ENCODE measurements around the gene AAK1. TPM values are rescaled to one million over a fixed set of nuclear protein-coding genes. Genes with fewer than 3 reads are reported as not detected.

The AAK1 gene
- total RNA-seq, 1 donor from 2014 or later = 108 TPM

GRCh38 chr2:69544951-69545350 lies 98.6 kb downstream of the AAK1 start:
- DNase-seq (ENCODE audit: low read depth) (no peak), FAIRE-seq (no peak)
- Histone ChIP-seq H3K4me3 (ENCODE audit: insufficient read depth, low read depth, low read length) (no peak overlapping the region), H3K36me3 (ENCODE audit: insufficient read depth, low read length) (peaks cover 9% of the 10 kb centered on the region), H3K27ac (ENCODE audit: low read depth, low read length) (no peak overlapping the region), H3K9me3 (ENCODE audit: insufficient read depth, low read depth, low read length) (no peaks in the 10 kb centered on the region), H3K4me2 (ENCODE audit: low read length) (no peak overlapping the region), H3K27me3 (ENCODE audit: insufficient read depth, low read length) (no peaks in the 10 kb centered on the region), H3K79me2 (ENCODE audit: insufficient read depth, low read length) (peaks cover 39% of the 10 kb centered on the region), H3K9ac (ENCODE audit: low read length) (no peak overlapping the region), H2AFZ (ENCODE audit: low read depth, low read length) (no peak overlapping the region), H3K4me1 (ENCODE audit: insufficient read depth, low read length) (no peaks in the 10 kb centered on the region), H4K20me1 (ENCODE audit: insufficient read depth, low read length) (peaks cover 35% of the 10 kb centered on the region)
- TF ChIP-seq CTCF (IDR thresholded peaks at IDR 0.05; ENCODE audit: insufficient read depth, low read depth, low read length) (no peak), EZH2 (IDR thresholded peaks at IDR 0.05; ENCODE audit: insufficient read depth, low read length) (no peak)
- no peaks in the 10 kb centered on the region for H3K27me3 Mint-ChIP-seq (ENCODE audit: low read depth, unreplicated experiment)
- H3K27ac Mint-ChIP-seq (ENCODE audit: unreplicated experiment) = no peak overlapping the region
- H3K36me3 Mint-ChIP-seq (ENCODE audit: low read depth, unreplicated experiment) = peaks cover 9% of the 10 kb centered on the region
- peaks cover 7% of the 10 kb centered on the region for H3K4me1 Mint-ChIP-seq (ENCODE audit: low read depth, unreplicated experiment)
- no peak overlapping the region for H3K4me3 Mint-ChIP-seq (ENCODE audit: unreplicated experiment)
- H3K9me3 Mint-ChIP-seq (ENCODE audit: unreplicated experiment) = no peaks in the 10 kb centered on the region

- Histone ChIP-seq H2AFZ (ENCODE audit: low read depth, low read length) (no peak overlapping the region), H3K9me3 (ENCODE audit: insufficient read depth, low read depth, low read length) (no peaks in the 10 kb centered on the region), H4K20me1 (ENCODE audit: insufficient read depth, low read length) (peaks cover 50% of the 10 kb centered on the region), H3K9ac (ENCODE audit: low read length) (no peak overlapping the region), H3K36me3 (ENCODE audit: insufficient read depth, low read length) (peaks cover 39% of the 10 kb centered on the region), H3K4me1 (ENCODE audit: insufficient read depth, low read length) (no peaks in the 10 kb centered on the region), H3K27me3 (ENCODE audit: insufficient read depth, low read length) (no peaks in the 10 kb centered on the region), H3K27ac (ENCODE audit: low read depth, low read length) (no peak overlapping the region), H3K4me3 (ENCODE audit: insufficient read depth, low read depth, low read length) (no peak overlapping the region), H3K4me2 (ENCODE audit: low read length) (no peak overlapping the region), H3K79me2 (ENCODE audit: insufficient read depth, low read length) (peaks cover 11% of the 10 kb centered on the region)
- H3K9me3 Mint-ChIP-seq (ENCODE audit: unreplicated experiment) = no peaks in the 10 kb centered on the region
- TF ChIP-seq EZH2 (IDR thresholded peaks at IDR 0.05; ENCODE audit: insufficient read depth, low read length) = no peak
- no peak for TF ChIP-seq CTCF (IDR thresholded peaks at IDR 0.05; ENCODE audit: insufficient read depth, low read depth, low read length)
- peaks cover 15% of the 10 kb centered on the region for H3K4me1 Mint-ChIP-seq (ENCODE audit: low read depth, unreplicated experiment)
- no peaks in the 10 kb centered on the region for H3K27me3 Mint-ChIP-seq (ENCODE audit: low read depth, unreplicated experiment)
- no peak overlapping the region for H3K27ac Mint-ChIP-seq (ENCODE audit: unreplicated experiment)
- DNase-seq (ENCODE audit: low read depth) (no peak), FAIRE-seq (no peak)
- H3K4me3 Mint-ChIP-seq (ENCODE audit: unreplicated experiment) = no peak overlapping the region
- H3K36me3 Mint-ChIP-seq (ENCODE audit: low read depth, unreplicated experiment) = peaks cover 35% of the 10 kb centered on the region
Observed at GRCh38 chr2:69539549-69539908, 104.0 kb downstream of the AAK1 start.

GRCh38 chr2:69538872-69539548 lies 104.5 kb downstream of the AAK1 start:
- TF ChIP-seq EZH2 (IDR thresholded peaks at IDR 0.05; ENCODE audit: insufficient read depth, low read length) = no peak
- TF ChIP-seq CTCF (IDR thresholded peaks at IDR 0.05; ENCODE audit: insufficient read depth, low read depth, low read length) = no peak
- no peak overlapping the region for H3K9ac ChIP-seq (ENCODE audit: low read length)
- Mint-ChIP-seq H3K36me3 (ENCODE audit: low read depth, unreplicated experiment) (peaks cover 34% of the 10 kb centered on the region), H3K4me3 (ENCODE audit: unreplicated experiment) (peak overlapping the region; percentile 11), H3K4me1 (ENCODE audit: low read depth, unreplicated experiment) (peaks cover 15% of the 10 kb centered on the region), H3K27ac (ENCODE audit: unreplicated experiment) (no peak overlapping the region), H3K27me3 (ENCODE audit: low read depth, unreplicated experiment) (no peaks in the 10 kb centered on the region), H3K9me3 (ENCODE audit: unreplicated experiment) (no peaks in the 10 kb centered on the region)
- no peak overlapping the region for H3K27ac ChIP-seq (ENCODE audit: low read depth, low read length)
- FAIRE-seq (no peak), DNase-seq (ENCODE audit: low read depth) (no peak)
- peaks cover 48% of the 10 kb centered on the region for H4K20me1 ChIP-seq (ENCODE audit: insufficient read depth, low read length)
- H3K4me2 ChIP-seq (ENCODE audit: low read length) = no peak overlapping the region
- peaks cover 10% of the 10 kb centered on the region for H3K79me2 ChIP-seq (ENCODE audit: insufficient read depth, low read length)
- H3K36me3 ChIP-seq (ENCODE audit: insufficient read depth, low read length) = peaks cover 38% of the 10 kb centered on the region
- H3K4me1 ChIP-seq (ENCODE audit: insufficient read depth, low read length) = no peaks in the 10 kb centered on the region
- no peak overlapping the region for H3K4me3 ChIP-seq (ENCODE audit: insufficient read depth, low read depth, low read length)
- H3K9me3 ChIP-seq (ENCODE audit: insufficient read depth, low read depth, low read length) = no peaks in the 10 kb centered on the region
- no peak overlapping the region for H2AFZ ChIP-seq (ENCODE audit: low read depth, low read length)
- no peaks in the 10 kb centered on the region for H3K27me3 ChIP-seq (ENCODE audit: insufficient read depth, low read length)

Measured in astrocyte (in vitro differentiated cells and primary cell).